Stimulated activated CD8-positive, alpha-beta memory T cell treated with anti-CD3 and anti-CD28 coated beads, Interleukin-15, amount 100 ng/mL, for 24 hours (primary cell): ENCODE results near the gene SPATC1L.

ENCODE experiments used
- DNase-seq: peaks from one replicate; pipeline ENCODE4 v3.0.0-alpha.2; 2020; ENCODE audit warnings: low read depth

The SPATC1L gene

GRCh38 chr21:46215436-46216131 lies 31.3 kb upstream of the SPATC1L start:
- DNase-seq = no peak

GRCh38 chr21:46214478-46215340 lies 30.4 kb upstream of the SPATC1L start:
- no peak for DNase-seq

GRCh38 chr21:46213620-46214286 lies 29.5 kb upstream of the SPATC1L start:
- no peak for DNase-seq

GRCh38 chr21:46212721-46213484 lies 28.6 kb upstream of the SPATC1L start:
- DNase-seq = no peak

- DNase-seq = no peak
Observed at GRCh38 chr21:46211786-46212720, 27.8 kb upstream of the SPATC1L start.

- no peak for DNase-seq
Observed at GRCh38 chr21:46211376-46211775, 27.1 kb upstream of the SPATC1L start.

GRCh38 chr21:46210378-46211136 lies 26.3 kb upstream of the SPATC1L start:
- DNase-seq = no peak

- no peak for DNase-seq
Observed at GRCh38 chr21:46208761-46209721, 24.8 kb upstream of the SPATC1L start.

- DNase-seq = no peak
Observed at GRCh38 chr21:46207920-46208591, 23.8 kb upstream of the SPATC1L start.

GRCh38 chr21:46207006-46207919 lies 23.0 kb upstream of the SPATC1L start:
- DNase-seq = no peak

GRCh38 chr21:46206163-46207005 lies 22.1 kb upstream of the SPATC1L start:
- no peak for DNase-seq

GRCh38 chr21:46205766-46206162 lies 21.5 kb upstream of the SPATC1L start:
- DNase-seq = no peak

GRCh38 chr21:46205166-46205565 lies 20.9 kb upstream of the SPATC1L start:
- no peak for DNase-seq

GRCh38 chr21:46203203-46203600 lies 18.9 kb upstream of the SPATC1L start:
- DNase-seq = no peak

- DNase-seq = no peak
Observed at GRCh38 chr21:46202592-46203202, 18.4 kb upstream of the SPATC1L start.
